GM18526 (cell line): ENCODE results near the gene SLC44A5.

Source experiments
- POLR2A ChIP-seq: IDR thresholded peaks from 3 replicates; pipeline ENCODE4 v1.6.1; 2011; ENCODE audit not compliant: insufficient read length; ENCODE audit errors: extremely low read depth

SLC44A5 gene

GRCh38 chr1:75444220-75444619 lies 166.7 kb downstream of the SLC44A5 start:
- TF ChIP-seq POLR2A = no peak

GRCh38 chr1:75440274-75440673 lies 170.6 kb downstream of the SLC44A5 start:
- TF ChIP-seq POLR2A = no peak

GRCh38 chr1:75438355-75438754 lies 172.6 kb downstream of the SLC44A5 start:
- no peak for TF ChIP-seq POLR2A

GRCh38 chr1:75431843-75432242 lies 179.1 kb downstream of the SLC44A5 start:
- TF ChIP-seq POLR2A = no peak

DNA sequence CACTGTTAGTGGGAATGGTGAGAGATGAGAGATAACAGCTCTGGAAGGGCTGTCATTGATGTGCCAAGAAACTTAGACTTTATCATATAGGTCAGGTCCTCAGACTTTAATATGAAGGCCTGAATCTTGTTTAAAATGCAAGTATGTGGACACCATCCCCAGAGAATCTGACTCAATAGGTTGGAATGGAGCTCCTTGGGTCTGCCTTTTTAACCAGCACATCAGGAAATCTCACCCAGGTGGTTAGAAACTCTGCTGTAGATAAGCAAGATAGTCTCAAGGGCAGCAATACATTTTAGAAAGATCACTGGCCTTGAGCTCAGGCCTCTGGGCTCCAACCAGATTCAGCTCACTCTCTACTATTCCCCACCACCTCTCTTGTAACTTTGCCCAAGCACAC lies 180.4 kb downstream of the SLC44A5 start:
- no peak for TF ChIP-seq POLR2A

DNA sequence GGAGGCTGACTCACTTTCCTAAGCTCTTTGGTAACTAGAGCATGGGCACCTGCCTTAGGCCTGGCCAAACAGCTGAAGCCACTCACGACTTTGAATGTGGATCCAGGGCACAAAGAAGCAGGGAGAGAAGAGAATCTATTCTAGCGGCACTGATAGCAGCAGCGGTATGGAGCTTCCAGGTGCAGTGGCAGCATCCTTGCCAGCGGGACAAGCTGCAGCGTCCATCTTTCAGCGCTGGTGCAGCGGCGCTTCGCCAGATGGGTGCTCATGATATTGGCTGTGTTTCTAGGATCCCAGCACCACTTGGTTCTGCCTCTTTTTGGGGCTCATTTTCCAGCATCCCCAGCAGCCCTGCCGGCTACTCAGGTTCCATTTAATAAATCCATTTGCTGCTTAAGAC lies 184.2 kb downstream of the SLC44A5 start:
- TF ChIP-seq POLR2A = no peak

- TF ChIP-seq POLR2A = no peak
Observed at GRCh38 chr1:75425001-75425650, 185.8 kb downstream of the SLC44A5 start.

- no peak for TF ChIP-seq POLR2A
Observed at GRCh38 chr1:75423616-75424015, 187.3 kb downstream of the SLC44A5 start.

DNA sequence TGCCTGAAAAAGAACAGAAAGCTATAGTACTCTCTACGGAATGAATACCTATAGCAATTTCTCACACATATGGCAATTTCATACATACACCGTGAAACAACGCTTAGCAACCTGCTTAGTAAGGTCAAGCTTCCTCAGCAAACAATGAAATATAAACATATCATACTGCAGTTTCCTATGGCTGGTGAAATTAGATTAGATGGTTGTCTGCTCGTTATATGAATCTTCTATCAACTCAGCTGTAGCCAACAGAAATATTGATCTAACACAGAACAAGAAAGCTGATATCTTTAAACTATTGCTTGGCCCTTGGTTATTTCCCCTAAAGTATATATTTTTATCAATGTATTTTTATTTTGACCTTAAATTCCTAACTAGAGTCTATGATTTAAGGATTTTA lies 187.8 kb downstream of the SLC44A5 start:
- TF ChIP-seq POLR2A = no peak

- no peak for TF ChIP-seq POLR2A
Observed at GRCh38 chr1:75421371-75421770, 189.5 kb downstream of the SLC44A5 start.

DNA sequence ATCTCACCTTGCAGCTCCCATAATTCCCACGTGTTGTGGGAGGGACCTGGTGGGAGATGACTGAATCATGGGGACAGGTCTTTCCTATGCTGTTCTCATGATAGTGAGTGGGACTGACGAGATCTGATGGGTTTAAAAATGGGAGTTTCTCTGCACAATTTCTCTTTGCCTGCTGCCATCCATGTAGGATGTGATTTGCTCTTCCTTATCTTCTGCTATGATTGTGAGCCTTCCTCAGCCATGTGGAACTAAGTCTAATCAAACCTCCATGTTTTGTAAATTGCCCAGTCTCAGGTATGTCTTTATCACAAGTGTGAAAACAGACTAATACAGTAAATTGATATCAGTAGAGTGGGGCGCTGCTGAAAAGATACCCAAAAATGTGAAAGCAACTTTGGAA lies 195.7 kb downstream of the SLC44A5 start:
- no peak for TF ChIP-seq POLR2A

GRCh38 chr1:75412616-75413015 lies 198.3 kb downstream of the SLC44A5 start:
- TF ChIP-seq POLR2A = no peak

DNA sequence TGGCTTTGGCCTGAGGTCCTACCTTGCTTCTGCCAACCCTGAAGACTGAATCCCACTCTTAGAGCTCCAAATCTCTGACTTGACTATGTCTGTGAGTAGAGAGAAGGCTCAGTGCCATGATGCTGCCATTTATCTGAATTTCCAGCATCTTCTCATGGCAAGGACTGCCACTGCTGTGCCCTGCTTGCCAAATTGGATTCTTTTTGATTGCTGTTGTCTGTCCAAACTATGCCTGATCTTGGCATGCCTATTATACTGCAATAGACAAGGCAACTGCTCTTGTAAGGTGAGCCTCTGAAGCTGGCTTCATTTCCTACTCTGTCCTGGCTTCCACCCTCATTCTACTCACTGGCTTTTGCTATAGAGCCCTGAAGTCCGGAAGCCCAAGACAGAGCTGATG lies 210.2 kb downstream of the SLC44A5 start:
- TF ChIP-seq POLR2A = no peak

DNA sequence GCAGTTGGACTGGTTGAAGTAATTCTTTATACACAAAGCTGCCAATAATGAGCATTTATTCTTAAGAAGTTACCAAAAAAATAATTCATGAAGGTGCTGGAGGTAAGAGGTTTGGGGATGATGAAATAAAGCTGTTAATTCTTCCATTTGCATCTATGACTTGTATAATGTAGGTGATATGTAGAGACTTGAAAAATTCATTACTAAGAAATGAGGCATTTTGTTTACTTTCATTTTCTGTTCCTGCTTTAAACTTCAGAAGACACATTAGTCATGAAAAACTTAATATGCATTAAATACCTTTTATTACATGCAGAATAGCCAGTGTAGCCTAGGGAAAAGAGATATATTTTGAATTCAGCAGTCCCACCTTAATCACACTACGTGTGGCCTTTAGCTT lies 214.2 kb downstream of the SLC44A5 start:
- no peak for TF ChIP-seq POLR2A

DNA sequence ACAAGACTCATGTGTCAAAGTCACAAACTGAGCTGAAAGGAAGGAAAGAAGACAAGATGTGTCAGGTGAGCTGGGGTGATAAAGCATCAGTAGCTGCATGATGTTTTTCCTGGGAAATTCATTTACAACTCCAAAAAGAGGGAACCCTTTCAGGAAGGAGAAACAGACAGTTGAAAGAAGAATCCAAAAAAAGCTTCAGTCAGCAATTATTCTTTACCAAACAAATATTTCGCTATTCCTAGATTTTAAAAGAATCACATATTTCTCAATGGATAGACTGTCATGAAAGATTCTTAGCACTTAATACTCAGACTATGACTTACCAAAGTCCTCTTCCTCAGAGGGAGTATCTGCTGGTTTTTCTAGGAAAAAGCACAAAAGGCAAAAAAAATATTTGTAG lies 214.7 kb downstream of the SLC44A5 start:
- TF ChIP-seq POLR2A = no peak

GRCh38 chr1:75394386-75395139 lies 216.4 kb downstream of the SLC44A5 start:
- TF ChIP-seq POLR2A = no peak

- TF ChIP-seq POLR2A = no peak
Observed at GRCh38 chr1:75392278-75392677, 218.6 kb downstream of the SLC44A5 start.
